SW480 (cell line): Measurements from ENCODE around the gene GHR.

Experiments used
- DNase-seq: peaks from one replicate; pipeline ENCODE4 v3.0.0-alpha.2; 2016; ENCODE audit warnings: low spot score

The GHR gene

DNA sequence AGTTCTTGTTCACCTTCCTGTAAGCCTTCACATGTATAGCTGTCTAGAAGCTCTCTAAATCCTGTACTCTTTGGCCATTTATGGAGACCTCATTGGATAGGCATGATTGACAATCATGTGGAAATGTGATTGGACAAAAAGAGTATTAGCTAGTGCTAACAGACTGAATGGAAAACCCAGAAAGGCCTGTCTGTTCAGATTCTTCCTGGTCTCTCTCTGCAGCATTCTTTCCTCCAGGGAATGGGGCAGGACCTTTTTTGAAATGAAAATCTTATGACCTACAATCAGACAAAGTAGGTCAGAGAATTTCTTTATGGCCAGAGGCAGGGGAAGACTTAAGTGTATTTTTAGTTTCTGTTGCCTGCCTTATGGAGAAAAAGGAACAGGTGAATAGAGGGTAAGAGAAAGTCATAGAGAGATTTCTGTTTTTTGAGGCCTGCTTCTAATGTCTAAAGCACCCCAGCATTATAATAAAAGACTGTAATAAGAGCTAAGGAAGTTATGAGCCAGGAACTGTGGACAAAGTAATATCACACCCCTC is 181.0 kb downstream of the GHR start:
- DNase-seq = no peak

DNA sequence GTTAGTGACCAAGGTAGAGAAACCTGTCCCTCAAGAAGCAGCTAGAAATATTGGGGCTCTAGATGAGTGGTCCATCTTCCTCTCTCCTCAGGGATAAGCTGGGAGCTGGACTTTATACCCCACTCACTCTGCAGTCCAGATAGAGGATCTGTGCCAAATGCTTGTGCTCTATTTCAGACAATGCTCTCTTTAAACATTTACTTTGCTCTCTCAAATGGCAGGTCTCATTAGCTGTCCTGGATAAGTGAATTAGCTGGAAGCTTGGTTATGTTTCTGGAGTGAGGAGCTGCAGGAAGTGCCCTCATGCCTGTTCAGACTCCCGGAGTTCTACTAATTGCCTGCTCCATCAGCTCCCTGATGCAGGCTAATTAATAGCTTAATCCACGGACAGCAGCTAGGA is 182.3 kb downstream of the GHR start:
- no peak for DNase-seq

DNA sequence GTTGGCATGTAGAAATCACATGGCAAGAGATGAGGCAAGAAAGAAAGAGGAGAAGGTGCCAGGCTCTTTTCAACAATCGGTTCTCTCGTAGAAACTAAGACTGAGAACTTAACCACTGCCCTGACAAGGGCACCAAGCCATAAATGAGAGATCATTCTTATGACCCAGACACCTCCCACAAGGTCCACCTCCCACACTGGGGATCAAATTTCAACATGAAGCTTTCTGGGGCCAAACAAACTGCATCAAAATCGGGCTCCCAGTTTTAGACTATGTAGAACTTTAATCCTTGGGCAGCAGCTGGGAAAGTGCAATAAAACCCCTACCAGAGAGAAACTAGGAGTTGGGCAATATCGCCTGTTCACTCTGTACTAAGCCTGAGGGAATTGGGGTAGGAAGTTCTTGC is 183.2 kb downstream of the GHR start:
- DNase-seq = no peak

DNA sequence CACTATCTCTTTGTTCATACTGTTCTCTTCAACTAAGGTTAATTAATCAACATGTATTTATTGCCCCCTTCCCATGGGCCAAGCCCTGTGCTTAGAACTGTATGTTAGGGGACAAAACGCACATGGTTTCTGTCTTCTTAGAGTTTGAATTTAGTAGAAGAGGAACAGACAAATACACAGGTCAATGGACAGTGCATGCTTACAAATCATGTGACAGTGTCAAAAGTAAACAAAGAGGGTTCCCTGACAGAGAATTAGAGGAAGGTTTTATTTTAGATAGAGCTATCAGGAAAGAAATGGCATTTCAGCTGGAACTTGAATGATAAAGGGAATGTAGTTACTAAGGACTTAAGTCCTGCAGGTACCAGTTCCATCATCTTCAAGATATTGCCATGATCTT is 188.2 kb downstream of the GHR start:
- DNase-seq = no peak

- no peak for DNase-seq
Observed at GRCh38 chr5:42612750-42613366, 189.6 kb downstream of the GHR start.

- DNase-seq = no peak
Observed at GRCh38 chr5:42614509-42614908, 191.3 kb downstream of the GHR start.

- peak; percentile 6 for DNase-seq
Observed at GRCh38 chr5:42620579-42621216, 197.5 kb downstream of the GHR start.

- DNase-seq = no peak
Observed at GRCh38 chr5:42621242-42621641, 198.0 kb downstream of the GHR start.

- no peak for DNase-seq
Observed at GRCh38 chr5:42621662-42622061, 198.4 kb downstream of the GHR start.

DNA sequence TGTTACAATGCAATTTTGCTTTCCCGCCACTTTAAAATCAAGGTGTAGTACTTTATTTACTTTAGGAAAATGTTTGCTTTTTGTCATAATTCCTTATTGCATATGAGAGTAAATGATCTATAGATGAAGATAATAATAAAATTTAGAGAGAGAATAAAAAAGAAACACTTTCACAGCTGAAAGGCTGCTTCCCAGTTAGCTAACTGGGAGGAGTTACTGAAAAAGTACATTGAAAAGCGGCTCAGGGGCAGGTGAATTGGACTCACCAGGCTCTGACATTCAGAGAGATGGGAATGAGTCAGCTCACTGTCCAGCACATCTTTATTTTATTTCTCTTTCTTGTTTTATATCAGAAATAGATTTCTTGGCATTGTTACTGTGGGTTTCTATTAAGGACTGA is 201.7 kb downstream of the GHR start:
- DNase-seq = no peak

- DNase-seq = no peak
Observed at GRCh38 chr5:42626462-42626861, 203.2 kb downstream of the GHR start.

DNA sequence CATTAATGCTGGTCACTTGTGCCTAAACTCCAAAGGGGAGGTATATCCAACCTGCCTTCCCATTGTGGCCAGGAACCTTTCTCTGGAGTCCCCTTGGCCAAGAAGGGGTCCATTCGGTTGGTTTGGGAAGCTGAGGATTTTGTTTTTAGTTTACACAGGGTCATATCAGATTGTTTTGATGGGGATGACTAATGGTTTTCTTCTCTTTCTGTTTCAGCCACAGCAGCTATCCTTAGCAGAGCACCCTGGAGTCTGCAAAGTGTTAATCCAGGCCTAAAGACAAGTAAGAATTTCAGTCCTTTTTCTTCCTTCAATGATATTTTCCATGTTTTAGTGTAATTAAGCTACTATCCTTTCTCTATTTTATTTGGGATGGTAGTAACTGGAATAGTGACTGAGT is 205.6 kb downstream of the GHR start:
- no peak for DNase-seq

- DNase-seq = no peak
Observed at GRCh38 chr5:42629284-42629683, 206.0 kb downstream of the GHR start.

DNA sequence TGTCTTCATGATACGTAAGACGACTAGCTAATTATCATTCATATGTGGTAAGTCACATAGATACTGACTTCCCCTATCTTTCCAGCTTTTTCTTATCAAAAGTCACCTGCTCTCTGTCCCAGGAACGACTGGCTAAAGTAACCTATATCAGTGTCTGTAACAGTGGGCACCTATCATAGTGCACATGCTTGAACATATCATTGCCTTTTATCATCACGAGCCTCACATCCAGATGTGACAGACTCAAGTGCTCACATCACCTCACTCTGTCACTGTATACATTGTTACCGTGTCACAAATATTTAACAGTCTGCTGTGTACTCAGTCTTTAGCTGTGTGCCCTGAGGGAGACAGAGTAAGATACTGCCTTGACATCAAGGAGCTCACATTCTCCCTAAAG is 208.0 kb downstream of the GHR start:
- no peak for DNase-seq

DNA sequence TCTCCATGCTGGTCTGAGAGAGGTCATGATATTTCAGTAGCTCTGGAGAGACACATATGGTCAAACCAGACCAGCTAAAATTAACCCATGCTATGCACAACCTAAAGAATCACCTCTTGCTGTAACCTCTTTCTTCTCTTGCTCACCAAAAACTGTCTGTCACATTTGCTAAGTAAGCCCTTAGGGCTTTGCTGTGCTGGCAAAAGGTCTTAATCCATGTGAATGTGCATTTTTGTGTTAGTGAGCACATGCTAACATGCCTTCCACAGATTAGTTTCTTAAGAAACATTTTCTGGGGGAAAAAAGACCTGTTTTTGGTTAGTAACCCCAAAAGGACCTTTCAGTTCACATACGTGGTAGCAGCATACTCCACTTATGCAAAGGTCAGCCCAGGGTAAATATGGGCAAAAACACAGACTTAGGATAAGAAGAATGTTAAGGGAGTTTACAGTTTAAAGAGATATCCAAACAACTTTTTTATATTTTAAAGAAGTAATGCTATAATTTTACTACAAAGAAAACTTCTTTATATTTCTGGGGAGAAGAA is 209.2 kb downstream of the GHR start:
- no peak for DNase-seq

DNA sequence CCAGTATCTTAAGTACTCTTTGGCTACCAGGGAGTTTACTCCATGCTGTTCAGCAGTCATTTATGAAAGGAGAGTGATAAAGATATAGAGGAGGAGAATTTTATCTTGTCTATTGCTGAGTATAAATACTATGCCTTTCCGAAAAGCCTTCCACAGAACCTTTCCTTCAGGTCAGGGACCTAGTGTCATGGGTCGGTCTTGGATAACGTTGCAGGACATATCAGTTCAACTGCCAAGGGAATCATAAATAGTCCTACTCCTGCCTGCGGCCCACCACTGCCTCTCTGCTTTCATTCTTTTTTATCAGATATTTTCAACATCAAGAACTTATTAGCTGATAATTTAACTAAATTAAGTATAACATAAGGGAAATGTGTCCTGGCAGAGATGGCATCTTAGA is 211.3 kb downstream of the GHR start:
- no peak for DNase-seq

DNA sequence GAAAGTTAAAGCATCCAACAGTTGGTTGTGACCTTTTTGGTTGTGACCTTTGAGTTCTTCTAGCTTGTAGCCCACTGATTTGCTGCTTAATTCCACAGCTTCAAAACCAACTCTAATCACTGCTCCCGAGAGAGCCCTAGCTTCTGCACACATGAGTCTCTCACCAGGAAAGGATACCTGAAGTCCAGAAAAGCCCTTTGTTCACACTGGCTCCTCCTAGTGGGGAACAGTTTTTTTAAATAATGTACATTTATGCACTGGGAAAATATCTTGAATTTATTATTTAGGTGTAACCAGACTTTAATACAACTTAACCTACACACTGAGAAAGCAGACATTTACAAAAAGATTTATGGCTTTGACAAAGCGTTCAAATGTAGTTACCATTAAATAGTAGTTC is 213.2 kb downstream of the GHR start:
- DNase-seq = peak; percentile 13

DNA sequence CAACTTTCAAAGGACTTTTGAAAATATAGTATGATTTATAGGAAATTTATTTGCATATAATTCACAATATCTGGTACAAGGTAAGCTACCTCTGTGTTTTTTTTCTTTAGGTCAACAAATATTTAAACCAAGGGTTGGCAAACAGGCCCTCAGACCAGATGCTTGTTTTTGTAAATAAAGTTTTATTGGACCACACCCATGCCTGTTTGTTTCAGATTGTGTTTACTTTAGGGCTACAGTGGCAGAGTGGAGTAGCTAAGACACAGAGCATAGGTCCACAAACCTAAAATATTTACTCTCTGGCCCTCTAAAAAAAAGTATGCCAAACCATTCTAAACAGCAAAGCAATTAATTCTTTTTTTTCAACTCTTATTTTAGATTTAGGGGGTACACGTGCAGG is 213.7 kb downstream of the GHR start:
- no peak for DNase-seq

GRCh38 chr5:42638972-42639371 is 215.7 kb downstream of the GHR start:
- DNase-seq = no peak

DNA sequence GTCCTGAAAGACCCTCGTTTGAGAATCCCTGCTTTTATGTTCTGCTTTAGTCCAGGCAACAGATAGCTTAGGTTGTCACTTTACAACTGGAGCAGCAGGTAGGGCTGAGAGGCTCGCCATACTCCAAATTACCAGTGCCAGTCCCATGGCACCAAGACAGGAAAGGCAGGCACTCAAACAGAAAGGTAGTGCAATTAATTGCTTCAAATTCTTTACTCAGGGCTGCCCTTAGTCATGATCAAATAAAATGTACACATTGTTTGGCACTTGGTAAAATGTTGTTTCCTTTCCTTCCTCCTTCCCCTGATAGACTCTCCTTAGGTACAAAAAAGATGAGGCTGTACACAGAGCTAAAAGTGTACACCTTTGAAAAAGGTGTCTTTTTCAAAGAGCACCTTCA is 217.6 kb downstream of the GHR start:
- DNase-seq = no peak

DNA sequence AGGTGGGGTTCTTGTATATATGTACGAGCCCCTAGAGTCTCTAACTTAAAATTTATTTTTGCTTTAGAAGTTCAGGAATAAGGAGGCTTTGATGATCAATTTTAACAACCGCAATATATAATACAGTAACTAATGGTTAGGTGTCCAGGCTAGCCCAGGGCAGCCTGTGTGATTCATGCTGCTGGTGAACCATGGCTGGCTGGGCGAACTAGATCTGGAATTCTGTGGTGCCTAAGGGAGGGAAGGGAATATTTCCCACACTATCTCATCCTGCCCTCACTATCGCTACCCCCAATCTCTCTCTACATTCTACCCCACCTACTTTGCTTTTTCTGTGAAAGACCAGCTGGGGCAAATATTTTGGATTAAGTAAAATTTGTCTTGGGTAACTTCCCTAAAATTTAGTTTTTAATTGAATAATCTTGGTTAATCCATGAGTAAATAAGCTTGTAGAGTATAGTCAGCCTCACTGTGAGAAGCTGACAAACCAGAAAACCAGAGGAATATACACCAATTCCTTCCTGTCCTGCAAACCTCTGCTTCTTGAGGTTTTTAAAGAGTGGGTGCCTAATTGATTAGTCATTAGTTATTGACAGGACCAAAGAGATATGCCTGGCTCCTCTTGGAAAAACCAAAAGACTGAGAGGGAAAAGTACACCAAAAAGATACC is 218.2 kb downstream of the GHR start:
- DNase-seq = no peak

- no peak for DNase-seq
Observed at GRCh38 chr5:42642006-42642405, 218.8 kb downstream of the GHR start.

GRCh38 chr5:42643360-42643759 is 220.1 kb downstream of the GHR start:
- no peak for DNase-seq
